ENCODE results near the gene HTT-AS. TPM values are rescaled to one million over a fixed set of nuclear protein-coding genes. Genes with fewer than 3 reads are reported as not detected.

The HTT-AS gene
- total RNA-seq, 4 donors from 2014 or later, result not detected

DNA sequence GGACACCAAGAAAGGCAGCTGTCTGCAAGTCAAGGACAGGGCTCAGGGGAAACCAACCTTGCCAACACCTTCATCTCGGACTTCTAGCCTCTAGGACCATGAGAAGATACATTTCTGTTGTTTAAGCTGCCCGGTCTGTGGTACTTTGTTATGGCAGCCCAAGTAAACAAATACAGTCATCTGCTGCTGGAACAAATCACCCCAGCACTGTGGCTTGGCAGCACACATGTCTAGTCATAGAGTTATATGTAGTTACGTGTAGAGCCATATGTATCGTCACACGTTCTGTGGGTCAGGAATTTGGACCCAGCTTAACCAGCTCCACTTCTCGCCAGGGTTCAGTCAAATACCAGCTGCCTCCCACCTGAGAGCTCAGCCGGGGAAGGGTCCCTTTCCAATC lies 2.5 kb downstream of the HTT-AS start:
- DNase-seq, result no peak
- Histone ChIP-seq H3K36me3 (no peaks in the 10 kb centered on the region), H3K9me3 (no peaks in the 10 kb centered on the region), H3K27ac (no peak overlapping the region), H3K4me3 (no peak overlapping the region), H3K4me1 (peaks cover 5 to 26% (median 15%) of the 10 kb centered on the region in 3 donors), H3K27me3 (no peaks in the 10 kb centered on the region)
- no peak for TF ChIP-seq POLR2A (IDR thresholded peaks at IDR 0.05)
- TF ChIP-seq, protein P1, sequence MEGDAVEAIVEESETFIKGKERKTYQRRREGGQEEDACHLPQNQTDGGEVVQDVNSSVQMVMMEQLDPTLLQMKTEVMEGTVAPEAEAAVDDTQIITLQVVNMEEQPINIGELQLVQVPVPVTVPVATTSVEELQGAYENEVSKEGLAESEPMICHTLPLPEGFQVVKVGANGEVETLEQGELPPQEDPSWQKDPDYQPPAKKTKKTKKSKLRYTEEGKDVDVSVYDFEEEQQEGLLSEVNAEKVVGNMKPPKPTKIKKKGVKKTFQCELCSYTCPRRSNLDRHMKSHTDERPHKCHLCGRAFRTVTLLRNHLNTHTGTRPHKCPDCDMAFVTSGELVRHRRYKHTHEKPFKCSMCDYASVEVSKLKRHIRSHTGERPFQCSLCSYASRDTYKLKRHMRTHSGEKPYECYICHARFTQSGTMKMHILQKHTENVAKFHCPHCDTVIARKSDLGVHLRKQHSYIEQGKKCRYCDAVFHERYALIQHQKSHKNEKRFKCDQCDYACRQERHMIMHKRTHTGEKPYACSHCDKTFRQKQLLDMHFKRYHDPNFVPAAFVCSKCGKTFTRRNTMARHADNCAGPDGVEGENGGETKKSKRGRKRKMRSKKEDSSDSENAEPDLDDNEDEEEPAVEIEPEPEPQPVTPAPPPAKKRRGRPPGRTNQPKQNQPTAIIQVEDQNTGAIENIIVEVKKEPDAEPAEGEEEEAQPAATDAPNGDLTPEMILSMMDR (IDR thresholded peaks at IDR 0.05), result no peak
- 72 to 73% methylated on average over 7 of the region's 7 CpGs for WGBS, 2 donors
- intact Hi-C loops (cut with DNase I), result no loop called here

GRCh38 chr4:3070709-3071500 lies 3.4 kb downstream of the HTT-AS start:
- no peak for DNase-seq
- 79 to 83% methylated on average over 2 to 3 of the region's 3 CpGs for WGBS, 2 donors

GRCh38 chr4:3069661-3070199 lies 4.6 kb downstream of the HTT-AS start:
- no peak overlapping the region for H3K4me3 ChIP-seq
- WGBS, 2 donors, result 64 to 76% methylated on average over 16 of the region's 16 CpGs

More at GRCh38 chr4:3070709-3071500, 3.4 kb downstream of the HTT-AS start:
- no peak for TF ChIP-seq POLR2A (IDR thresholded peaks at IDR 0.05)
- Histone ChIP-seq H3K36me3 (no peaks in the 10 kb centered on the region), H3K4me3 (no peak overlapping the region), H3K4me1 (peaks cover 5 to 17% (median 8%) of the 10 kb centered on the region in 3 donors), H3K27ac (no peak overlapping the region), H3K27me3 (no peaks in the 10 kb centered on the region), H3K9me3 (no peaks in the 10 kb centered on the region)
- intact Hi-C loops (cut with DNase I), result no loop called here

GRCh38 chr4:3067473-3068001 lies 6.8 kb downstream of the HTT-AS start:
- Histone ChIP-seq H3K27me3 (no peaks in the 10 kb centered on the region), H3K36me3 (no peaks in the 10 kb centered on the region), H3K9me3 (no peaks in the 10 kb centered on the region), H3K4me3 (no peak overlapping the region), H3K27ac (no peak overlapping the region), H3K4me1 (no peaks in the 10 kb centered on the region)
- DNase-seq, result no peak
- 80 to 88% methylated on average over 5 of the region's 6 CpGs for WGBS, 2 donors
- TF ChIP-seq, protein P1 (IDR thresholded peaks at IDR 0.05), result no peak
- TF ChIP-seq POLR2A (IDR thresholded peaks at IDR 0.05), result no peak
- intact Hi-C loops (cut with DNase I), result no loop called here

More at GRCh38 chr4:3069661-3070199, 4.6 kb downstream of the HTT-AS start:
- H3K9me3 ChIP-seq, result no peaks in the 10 kb centered on the region
- no peaks in the 10 kb centered on the region for H3K27me3 ChIP-seq
- no peaks in the 10 kb centered on the region for H3K36me3 ChIP-seq
- no peak for DNase-seq
- intact Hi-C loops (cut with DNase I), result no loop called here
- no peak overlapping the region for H3K27ac ChIP-seq
- H3K4me1 ChIP-seq, result peaks cover 5 to 8% (median 5%) of the 10 kb centered on the region in 3 donors
- TF ChIP-seq, protein P1 (IDR thresholded peaks at IDR 0.05), result no peak
- no peak for TF ChIP-seq POLR2A (IDR thresholded peaks at IDR 0.05)

- H3K36me3 ChIP-seq, result no peaks in the 10 kb centered on the region
- no peaks in the 10 kb centered on the region for H3K4me1 ChIP-seq
- H3K9me3 ChIP-seq, result no peaks in the 10 kb centered on the region
- H3K27ac ChIP-seq, result no peak overlapping the region
- TF ChIP-seq, protein P1 (IDR thresholded peaks at IDR 0.05), result no peak
- TF ChIP-seq POLR2A (IDR thresholded peaks at IDR 0.05), result no peak
- H3K4me3 ChIP-seq, result no peak overlapping the region
- no peak for DNase-seq
- no peaks in the 10 kb centered on the region for H3K27me3 ChIP-seq
- intact Hi-C loops (cut with DNase I), result no loop called here
- WGBS, 2 donors, result 88 to 90% methylated on average over 6 of the region's 6 CpGs
Observed at GRCh38 chr4:3066836-3067400, 7.4 kb downstream of the HTT-AS start.

Data from esophagus squamous epithelium (tissue), 5 donors.